ENCODE results near the gene PRR29.

The PRR29 gene

DNA sequence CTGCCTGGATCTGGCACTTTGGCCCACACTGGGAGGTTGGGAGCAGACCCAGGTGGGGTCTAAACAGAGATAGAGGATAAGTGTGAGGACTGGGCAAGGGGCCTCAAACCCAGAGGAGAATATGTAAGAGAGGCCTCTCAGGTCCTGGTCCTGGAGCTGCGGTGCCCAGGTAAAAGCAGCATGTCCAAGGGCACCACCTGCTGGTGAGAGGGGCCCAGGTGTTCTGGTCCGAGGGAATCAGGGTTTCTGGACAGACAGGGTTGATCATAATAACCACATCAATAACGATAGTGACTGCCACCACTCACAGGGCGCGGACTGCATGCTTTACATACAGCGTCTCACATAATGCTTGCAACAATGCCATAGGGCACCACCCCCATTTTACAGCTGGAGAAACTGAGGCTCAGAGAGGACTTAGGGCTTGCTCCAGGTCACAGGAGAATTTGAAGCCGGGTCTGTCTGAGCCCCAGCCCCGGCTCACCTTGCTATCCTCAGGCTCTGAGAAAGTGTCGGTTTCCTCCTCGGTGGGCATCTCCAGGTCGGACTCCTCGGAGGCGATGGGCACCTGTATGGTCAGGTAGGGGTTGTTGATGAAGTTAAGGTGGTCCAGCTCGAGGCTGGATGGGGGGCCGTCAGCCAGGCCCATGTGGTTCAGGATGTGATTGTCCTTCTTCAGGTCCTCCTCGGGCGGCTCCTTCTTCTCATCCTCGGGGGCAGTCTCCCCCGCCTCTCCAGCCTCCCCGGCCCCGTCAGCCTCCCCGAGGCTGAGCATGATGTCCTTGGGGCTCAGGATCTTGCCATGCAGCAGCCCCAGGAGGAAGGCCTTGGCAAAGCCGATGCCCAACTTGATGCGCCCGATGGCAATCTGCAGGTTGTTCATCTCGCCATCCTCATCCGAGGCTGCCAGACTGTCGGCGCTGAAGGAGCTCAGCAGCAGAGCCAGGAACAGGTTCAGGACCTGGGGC lies 46.9 kb upstream of the PRR29 start:
- Histone ChIP-seq H3K36me3 (replicated peaks; ENCODE audit: low read depth, low read length) (no peaks in the 10 kb centered on the region), H3K9me3 (ENCODE audit: insufficient read depth, low read length) (no peaks in the 10 kb centered on the region), H3K79me2 (ENCODE audit: low read length) (no peaks in the 10 kb centered on the region), H3K4me1 (ENCODE audit: low read length) (peaks cover 32% of the 10 kb centered on the region), H4K20me1 (ENCODE audit: insufficient read depth, low read length) (no peaks in the 10 kb centered on the region), H3K4me3 (ENCODE audit: low read length) (no peak overlapping the region), H3K27ac (ENCODE audit: low read length) (no peak overlapping the region), H3K9ac (ENCODE audit: low read length) (no peak overlapping the region), H3K27me3 (ENCODE audit: low read depth, low read length) (peaks cover 15% of the 10 kb centered on the region), H3K4me2 (ENCODE audit: low read length) (0 out of 2 replicates have a peak overlapping the region, but pooled peaks have one; percentile 12), H2AFZ (ENCODE audit: low read depth, low read length) (no peak overlapping the region)
- TF ChIP-seq, protein P1, sequence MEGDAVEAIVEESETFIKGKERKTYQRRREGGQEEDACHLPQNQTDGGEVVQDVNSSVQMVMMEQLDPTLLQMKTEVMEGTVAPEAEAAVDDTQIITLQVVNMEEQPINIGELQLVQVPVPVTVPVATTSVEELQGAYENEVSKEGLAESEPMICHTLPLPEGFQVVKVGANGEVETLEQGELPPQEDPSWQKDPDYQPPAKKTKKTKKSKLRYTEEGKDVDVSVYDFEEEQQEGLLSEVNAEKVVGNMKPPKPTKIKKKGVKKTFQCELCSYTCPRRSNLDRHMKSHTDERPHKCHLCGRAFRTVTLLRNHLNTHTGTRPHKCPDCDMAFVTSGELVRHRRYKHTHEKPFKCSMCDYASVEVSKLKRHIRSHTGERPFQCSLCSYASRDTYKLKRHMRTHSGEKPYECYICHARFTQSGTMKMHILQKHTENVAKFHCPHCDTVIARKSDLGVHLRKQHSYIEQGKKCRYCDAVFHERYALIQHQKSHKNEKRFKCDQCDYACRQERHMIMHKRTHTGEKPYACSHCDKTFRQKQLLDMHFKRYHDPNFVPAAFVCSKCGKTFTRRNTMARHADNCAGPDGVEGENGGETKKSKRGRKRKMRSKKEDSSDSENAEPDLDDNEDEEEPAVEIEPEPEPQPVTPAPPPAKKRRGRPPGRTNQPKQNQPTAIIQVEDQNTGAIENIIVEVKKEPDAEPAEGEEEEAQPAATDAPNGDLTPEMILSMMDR (IDR thresholded peaks at IDR 0.05; ENCODE audit: low read depth, low read length): peak; percentile 84
- no peak for TF ChIP-seq EZH2phosphoT487 (IDR thresholded peaks at IDR 0.05; ENCODE audit: low read depth)

DNA sequence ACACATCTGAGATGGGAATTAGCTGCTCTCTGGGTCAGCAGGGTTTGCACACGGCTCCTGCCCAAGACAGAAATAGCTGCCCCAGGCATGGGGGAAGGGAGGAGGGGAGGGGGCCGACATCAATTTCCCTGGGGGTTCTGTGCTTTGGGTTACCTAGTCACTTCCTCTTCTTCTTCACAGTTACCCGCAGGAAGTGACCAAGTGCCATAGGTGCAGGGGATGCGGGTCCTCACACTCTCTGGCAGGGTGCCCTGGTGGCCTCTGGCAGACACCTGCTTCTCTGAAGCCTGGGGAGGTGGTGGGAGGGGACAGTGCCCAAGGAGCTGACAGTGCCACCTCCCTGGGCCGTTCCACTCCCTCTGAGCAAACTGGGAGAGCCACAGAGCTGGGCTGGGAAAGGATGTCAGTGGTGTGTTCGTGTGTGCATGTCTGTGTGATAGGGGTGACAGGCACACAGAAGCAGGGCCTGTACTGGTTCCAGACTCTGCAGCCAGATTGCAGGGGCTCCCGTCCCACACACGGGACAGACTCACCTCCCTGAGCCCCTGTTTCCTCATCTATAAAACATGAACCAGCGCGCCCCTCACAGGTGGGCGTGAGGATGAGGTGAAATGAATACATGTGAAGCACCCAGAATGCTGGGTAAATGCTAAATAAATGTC lies 43.6 kb upstream of the PRR29 start:
- Histone ChIP-seq H3K9me3 (ENCODE audit: insufficient read depth, low read length) (no peaks in the 10 kb centered on the region), H3K27ac (ENCODE audit: low read length) (peak overlapping the region; percentile 14; the same call in 1 of the 2 replicates), H3K4me2 (ENCODE audit: low read length) (peak overlapping the region; percentile 57), H3K27me3 (ENCODE audit: low read depth, low read length) (peaks cover 11% of the 10 kb centered on the region), H4K20me1 (ENCODE audit: insufficient read depth, low read length) (no peaks in the 10 kb centered on the region), H3K4me1 (ENCODE audit: low read length) (peaks cover 23% of the 10 kb centered on the region), H3K79me2 (ENCODE audit: low read length) (no peaks in the 10 kb centered on the region), H2AFZ (ENCODE audit: low read depth, low read length) (peak overlapping the region; percentile 76), H3K9ac (ENCODE audit: low read length) (peak overlapping the region; percentile 26; the same call in 1 of the 2 replicates), H3K4me3 (ENCODE audit: low read length) (peak overlapping the region; percentile 16), H3K36me3 (replicated peaks; ENCODE audit: low read depth, low read length) (no peaks in the 10 kb centered on the region)
- TF ChIP-seq EZH2phosphoT487 (IDR thresholded peaks at IDR 0.05; ENCODE audit: low read depth): no peak
- TF ChIP-seq, protein P1 (IDR thresholded peaks at IDR 0.05; ENCODE audit: low read depth, low read length): peak; percentile 19; the same call in 1 of the 2 replicates

- H3K4me2 ChIP-seq (ENCODE audit: low read length): no peak overlapping the region
- H3K27ac ChIP-seq (ENCODE audit: low read length): no peak overlapping the region
- no peaks in the 10 kb centered on the region for H3K79me2 ChIP-seq (ENCODE audit: low read length)
- H2AFZ ChIP-seq (ENCODE audit: low read depth, low read length): no peak overlapping the region
- H3K27me3 ChIP-seq (ENCODE audit: low read depth, low read length): peaks cover 4% of the 10 kb centered on the region; the same call in 1 of the 2 replicates
- H3K4me1 ChIP-seq (ENCODE audit: low read length): peaks cover 23% of the 10 kb centered on the region
- TF ChIP-seq, protein P1 (IDR thresholded peaks at IDR 0.05; ENCODE audit: low read depth, low read length): no peak
- TF ChIP-seq EZH2phosphoT487 (IDR thresholded peaks at IDR 0.05; ENCODE audit: low read depth): no peak
- no peak overlapping the region for H3K9ac ChIP-seq (ENCODE audit: low read length)
- H3K4me3 ChIP-seq (ENCODE audit: low read length): no peak overlapping the region
- no peaks in the 10 kb centered on the region for H4K20me1 ChIP-seq (ENCODE audit: insufficient read depth, low read length)
- no peaks in the 10 kb centered on the region for H3K36me3 ChIP-seq (replicated peaks; ENCODE audit: low read depth, low read length)
- H3K9me3 ChIP-seq (ENCODE audit: insufficient read depth, low read length): no peaks in the 10 kb centered on the region
These were observed 42.9 kb upstream of the PRR29 start for GRCh38 chr17:63955232-63955631.

DNA sequence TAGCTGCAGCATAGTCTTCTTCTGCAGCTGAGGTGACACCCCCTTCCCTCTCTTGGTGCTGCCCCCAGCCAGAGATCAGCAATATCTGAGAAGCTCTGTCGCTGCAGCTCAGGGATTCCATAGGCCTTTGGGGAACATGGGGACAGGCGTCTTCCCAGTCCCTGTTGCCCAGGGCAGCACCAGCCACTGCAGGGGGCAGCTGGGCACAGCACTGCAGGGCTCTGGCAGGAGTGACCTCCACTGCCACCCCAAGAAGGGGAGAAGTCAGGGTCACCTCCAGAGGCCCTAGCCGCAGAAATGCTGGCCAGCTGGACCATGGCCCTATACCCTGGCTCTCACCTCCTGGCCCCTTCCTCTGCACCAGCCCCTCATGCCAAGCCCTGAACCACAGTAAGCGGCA lies 42.4 kb upstream of the PRR29 start:
- Histone ChIP-seq H3K36me3 (replicated peaks; ENCODE audit: low read depth, low read length) (no peaks in the 10 kb centered on the region), H3K4me1 (ENCODE audit: low read length) (peaks cover 18% of the 10 kb centered on the region), H2AFZ (ENCODE audit: low read depth, low read length) (no peak overlapping the region), H3K79me2 (ENCODE audit: low read length) (no peaks in the 10 kb centered on the region), H3K27ac (ENCODE audit: low read length) (no peak overlapping the region), H3K4me2 (ENCODE audit: low read length) (no peak overlapping the region), H3K27me3 (ENCODE audit: low read depth, low read length) (no peaks in the 10 kb centered on the region; the same call in 1 of the 2 replicates), H4K20me1 (ENCODE audit: insufficient read depth, low read length) (no peaks in the 10 kb centered on the region), H3K9me3 (ENCODE audit: insufficient read depth, low read length) (no peaks in the 10 kb centered on the region), H3K4me3 (ENCODE audit: low read length) (no peak overlapping the region), H3K9ac (ENCODE audit: low read length) (no peak overlapping the region)
- TF ChIP-seq, protein P1 (IDR thresholded peaks at IDR 0.05; ENCODE audit: low read depth, low read length): no peak
- TF ChIP-seq EZH2phosphoT487 (IDR thresholded peaks at IDR 0.05; ENCODE audit: low read depth): no peak
